AG08395 (cell line): Measurements from ENCODE around the gene BEND2.
"Not testable (repeated sequence)": the region's sequence is repeated elsewhere in the genome, so short reads cannot be mapped to it uniquely, and the experiment has no call there.

Experiments
- DNase-seq: peaks from one replicate; pipeline ENCODE4 v3.0.0; 2012; ENCODE audit warnings: mixed read lengths, low spot score

BEND2 gene

DNA sequence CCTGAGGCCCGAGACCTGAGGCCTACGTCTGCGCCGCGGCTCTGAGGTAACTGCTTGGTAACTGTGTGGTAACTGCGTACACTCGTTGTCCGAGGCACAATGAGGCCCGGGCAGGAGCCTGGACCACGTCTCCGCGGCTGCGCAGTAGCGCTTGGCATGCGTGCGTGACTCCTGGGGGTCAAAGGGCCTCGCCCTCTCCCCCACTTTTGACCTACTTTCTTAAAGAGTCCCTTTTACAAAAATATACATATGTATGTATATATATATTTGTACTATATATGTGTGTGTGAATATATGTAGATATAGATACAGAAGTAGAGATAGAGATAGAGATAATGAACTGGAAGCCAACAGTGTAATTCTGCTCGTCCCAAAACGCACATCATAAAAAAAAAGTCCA is at the start of gene BEND2:
Gene BEND2, minus strand, starts transcription at position 101 of the 400 bp plus-strand sequence. CDS start 136 bp downstream, outside the sequence.
- DNase-seq = no peak

DNA sequence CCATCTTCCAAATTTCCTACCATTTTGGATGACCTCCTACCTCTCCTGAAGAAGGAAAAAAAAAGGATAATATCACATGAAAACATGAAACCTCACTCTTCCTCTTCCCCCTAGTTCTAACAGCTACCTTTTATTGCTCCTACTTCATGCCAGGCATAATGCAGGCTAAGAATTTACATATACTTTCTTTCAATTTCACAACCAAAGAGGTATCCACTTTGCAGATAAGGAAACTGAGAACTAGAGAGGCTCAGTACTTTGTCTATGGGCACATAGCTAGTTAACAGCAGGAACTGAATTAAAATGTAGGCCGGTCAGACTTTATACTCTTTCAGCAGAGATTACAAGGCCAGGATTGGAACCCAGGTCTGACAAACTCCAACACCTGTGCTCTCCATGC is 34.4 kb upstream of the BEND2 start:
- DNase-seq = no peak

DNA sequence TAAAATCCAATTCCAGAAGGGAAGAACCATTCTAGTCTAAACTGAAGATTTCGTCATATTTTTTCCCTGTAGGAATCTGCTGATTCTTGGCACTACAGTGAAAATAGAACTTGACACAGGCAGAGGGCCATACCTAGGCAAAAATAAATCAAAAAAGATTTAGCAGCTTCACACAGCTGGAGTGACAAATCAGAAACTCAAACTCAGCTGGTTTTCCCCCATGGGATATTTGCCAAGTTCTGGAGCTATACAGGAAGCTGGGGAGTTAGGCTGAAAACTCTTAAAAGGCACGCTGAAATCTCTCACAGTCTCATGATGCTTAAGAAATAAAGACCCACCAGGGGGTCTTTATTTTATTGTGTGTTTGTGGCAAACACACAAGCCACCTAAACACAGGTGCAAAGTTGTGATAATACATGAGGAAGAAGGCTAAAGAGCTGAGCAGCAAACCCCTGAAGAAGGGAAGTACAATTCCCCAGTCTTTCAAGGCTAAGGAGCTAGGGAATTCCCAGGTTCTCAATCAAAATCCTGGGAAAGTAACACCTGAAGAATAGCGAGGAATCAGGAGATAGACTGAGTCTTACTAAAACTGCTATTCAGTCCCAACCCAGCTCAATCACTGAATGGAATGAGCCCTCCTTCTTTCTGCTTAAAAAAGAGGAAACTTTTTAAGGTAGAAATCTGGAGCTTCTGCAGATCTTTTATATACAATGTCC is 32.1 kb upstream of the BEND2 start:
- DNase-seq = no peak

DNA sequence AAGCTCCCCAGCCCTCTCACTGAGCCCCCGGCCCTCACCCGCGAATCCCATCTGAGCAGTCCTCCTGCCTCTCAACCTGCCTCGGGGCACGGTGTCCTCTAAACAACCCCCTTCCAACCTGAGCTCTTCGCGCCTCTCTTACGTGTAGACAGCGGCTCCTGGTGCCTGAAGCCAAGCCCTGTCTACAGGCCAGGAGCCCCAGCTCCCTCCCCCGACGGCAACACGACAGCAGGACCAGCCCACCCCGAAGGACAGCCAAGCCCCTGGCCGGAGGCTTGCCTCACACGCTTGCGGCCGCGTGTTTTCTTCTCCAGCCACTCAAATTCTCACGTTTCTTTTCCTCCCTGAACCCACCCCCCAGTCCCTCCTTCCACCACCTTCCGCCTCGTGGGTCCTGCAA is 9.0 kb upstream of the BEND2 start:
- not testable (repeated sequence) for DNase-seq

GRCh38 chrX:18228069-18228468 is 7.4 kb upstream of the BEND2 start:
- DNase-seq = no peak

DNA sequence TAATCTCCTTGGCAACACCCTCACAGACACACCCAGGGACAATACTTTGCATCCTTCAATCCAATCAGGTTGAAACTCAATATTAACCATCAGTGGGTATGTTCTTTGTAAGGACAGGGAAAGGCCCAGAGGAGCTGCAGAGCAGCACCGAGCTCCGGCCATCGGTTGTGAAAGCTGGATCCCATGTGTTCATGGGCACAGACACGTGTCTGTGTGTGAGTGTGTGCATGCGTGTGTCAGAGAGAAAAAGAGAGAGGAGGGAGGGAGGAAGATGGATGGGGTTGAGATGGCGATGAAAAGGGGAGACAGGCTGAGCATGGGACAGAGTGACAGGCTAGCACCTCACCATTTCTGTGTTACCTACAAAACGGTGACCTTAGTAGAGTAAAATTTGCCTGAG is 6.8 kb upstream of the BEND2 start:
- no peak for DNase-seq

- DNase-seq = no peak
Observed at GRCh38 chrX:18210470-18210869, 10.2 kb downstream of the BEND2 start.

DNA sequence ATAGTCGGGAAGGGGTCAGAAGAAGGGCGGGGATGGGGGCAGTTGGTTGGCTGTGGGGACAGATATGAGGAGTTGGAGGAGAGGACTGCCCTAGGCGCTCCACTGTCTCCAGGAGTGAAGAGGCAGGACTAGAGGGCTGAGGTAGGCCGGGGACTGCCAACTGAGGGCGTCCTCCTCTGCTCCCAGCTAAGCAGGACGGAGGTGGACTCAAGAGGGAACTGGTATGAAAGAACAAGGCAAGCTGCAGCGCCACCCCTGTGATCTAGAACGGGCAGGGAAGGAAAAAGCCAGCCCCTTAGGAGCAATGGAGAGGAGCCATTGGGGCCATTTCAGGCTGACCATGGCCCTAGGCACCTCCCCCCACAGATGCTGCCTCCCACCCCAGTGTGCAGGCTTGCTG is 14.0 kb downstream of the BEND2 start:
- DNase-seq = no peak

DNA sequence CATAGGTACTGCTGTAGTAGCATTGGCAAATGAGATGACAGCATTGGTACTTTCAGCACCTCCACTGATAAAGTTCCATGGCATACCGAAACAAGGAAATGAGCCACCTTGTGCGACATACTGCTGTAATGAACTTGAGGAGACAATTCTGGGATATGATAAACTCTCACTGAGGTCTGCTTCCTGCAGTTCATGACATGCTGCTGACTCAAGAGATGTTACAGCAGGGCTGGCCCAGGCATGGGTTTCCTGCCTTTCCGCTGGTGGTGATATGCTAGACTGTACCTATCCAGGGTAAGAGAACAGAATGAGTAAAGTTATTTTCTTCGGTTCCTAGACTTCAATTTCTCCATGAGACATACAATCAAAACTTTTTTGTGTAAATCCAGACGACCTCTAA is 17.1 kb downstream of the BEND2 start:
- DNase-seq = no peak

- no peak for DNase-seq
Observed at GRCh38 chrX:18194688-18195087, 26.0 kb downstream of the BEND2 start.

- DNase-seq = no peak
Observed at GRCh38 chrX:18179446-18179845, 41.2 kb downstream of the BEND2 start.

DNA sequence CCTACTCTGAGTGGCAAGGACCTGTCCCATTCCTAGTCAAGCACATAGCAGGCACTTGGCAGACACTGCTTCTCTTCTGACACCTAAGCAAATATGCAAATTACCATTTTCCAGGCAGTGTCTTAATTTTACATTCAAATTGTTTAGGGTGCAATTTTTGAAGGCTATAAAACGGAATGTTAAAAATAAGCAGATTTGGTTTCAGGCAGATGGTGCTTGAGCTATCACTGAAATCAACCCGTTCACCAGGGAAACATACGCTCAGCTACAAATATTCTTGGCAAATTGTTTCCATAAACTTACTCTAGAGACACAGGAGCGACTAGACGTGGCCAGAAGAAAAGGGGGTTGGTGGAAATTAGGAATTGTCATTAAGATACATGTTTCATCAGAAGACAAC is 45.7 kb downstream of the BEND2 start:
- no peak for DNase-seq

GRCh38 chrX:18174209-18174608 is 46.5 kb downstream of the BEND2 start:
- DNase-seq = no peak

- no peak for DNase-seq
Observed at GRCh38 chrX:18173494-18174180, 47.0 kb downstream of the BEND2 start.

- no peak for DNase-seq
Observed at GRCh38 chrX:18172970-18173369, 47.7 kb downstream of the BEND2 start.

DNA sequence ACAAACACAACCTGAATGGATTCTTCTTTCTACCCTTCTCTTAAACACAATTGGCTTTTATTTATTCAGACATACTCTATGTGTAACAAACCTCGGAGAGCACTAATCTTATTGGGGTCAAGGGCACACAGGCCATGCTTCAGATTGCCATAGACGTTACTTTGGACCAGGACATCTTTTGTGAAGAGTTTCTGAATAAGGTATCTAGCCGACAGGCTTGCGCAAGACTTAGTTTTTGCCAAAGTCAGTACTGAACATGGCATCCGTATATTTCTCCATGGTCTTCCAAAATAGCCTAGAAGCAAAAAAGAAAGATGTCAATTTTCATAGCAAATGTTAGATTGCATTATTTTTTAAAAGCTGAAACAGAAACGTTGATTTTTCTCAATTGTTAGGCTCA is 49.8 kb downstream of the BEND2 start:
- no peak for DNase-seq

DNA sequence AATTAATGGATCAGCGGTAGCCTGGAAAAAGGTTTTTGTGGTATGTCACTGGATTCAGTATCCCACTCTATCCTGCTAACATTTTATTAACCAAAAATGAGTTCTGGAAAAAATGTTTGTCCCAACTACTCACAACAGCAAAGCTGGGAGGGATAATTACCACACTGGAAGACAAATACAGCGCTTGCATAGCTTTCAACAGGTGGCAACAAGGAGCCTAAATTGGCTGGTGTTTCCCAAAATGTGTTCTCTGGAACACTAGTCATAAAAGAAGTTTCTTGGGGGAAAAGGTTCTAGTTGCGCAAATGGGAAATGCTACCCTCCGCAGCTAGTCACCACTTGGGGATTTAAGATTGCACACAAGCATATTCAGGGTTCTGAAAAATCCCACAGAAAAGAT is 54.6 kb downstream of the BEND2 start:
- DNase-seq = no peak

DNA sequence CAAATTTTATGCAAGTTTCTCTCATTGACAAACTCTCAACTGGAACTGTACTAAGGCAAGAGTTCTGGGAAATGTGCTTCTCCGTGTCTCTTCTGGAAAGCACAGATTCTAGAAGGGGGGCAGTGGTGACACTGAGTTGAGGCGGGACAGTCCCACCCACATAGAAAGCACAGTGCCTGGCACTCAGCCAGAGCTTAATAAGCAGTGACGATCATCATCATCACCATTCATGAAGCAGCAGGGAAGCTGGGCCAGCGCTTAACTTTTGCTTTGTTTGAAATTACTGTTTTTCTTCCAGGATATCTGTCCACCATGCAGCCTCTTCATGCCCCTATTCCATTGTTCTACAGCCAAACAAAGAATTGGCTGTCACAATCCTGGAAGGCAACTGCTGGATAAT is 60.3 kb downstream of the BEND2 start:
- no peak for DNase-seq

DNA sequence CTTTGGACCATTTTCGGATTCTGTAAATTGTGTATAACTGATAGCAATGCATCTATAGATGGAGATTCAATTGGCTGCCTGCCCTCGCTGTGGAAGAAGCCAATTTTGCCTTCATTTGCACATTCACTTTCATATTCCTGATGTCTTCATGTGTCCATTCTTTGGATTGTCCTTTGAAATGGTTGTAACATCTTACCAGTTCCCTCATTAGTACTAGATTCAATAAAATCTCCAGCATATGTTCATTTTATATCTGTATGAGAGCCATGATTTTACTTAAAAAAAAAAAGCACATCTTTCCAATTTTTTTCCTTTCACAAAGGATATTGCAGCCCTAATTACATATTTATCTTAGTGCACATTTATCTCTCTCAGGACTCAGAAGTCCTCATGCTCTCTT is 61.7 kb downstream of the BEND2 start:
- no peak for DNase-seq

- DNase-seq = no peak
Observed at GRCh38 chrX:18151649-18152048, 69.0 kb downstream of the BEND2 start.

DNA sequence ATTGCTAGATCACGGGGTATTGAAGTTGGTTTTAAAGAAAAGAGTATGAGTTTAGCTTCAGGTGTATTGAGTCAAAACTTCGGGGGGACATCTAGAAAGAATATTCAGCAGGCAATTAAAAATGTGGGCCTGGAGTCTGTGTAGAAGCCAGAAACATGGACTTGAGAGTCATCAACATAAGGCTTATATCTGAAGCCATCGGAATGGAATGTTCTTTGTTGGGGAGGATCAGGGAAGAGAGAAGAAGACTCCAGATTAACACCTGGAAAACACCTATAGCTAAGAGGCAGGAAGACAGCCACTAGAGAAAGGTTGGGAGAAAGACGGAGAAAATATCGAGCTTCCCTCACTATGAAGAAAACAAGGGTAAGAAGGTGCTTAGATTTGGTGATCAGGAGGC is 69.5 kb downstream of the BEND2 start:
- DNase-seq = no peak

- no peak for DNase-seq
Observed at GRCh38 chrX:18149454-18149853, 71.2 kb downstream of the BEND2 start.

DNA sequence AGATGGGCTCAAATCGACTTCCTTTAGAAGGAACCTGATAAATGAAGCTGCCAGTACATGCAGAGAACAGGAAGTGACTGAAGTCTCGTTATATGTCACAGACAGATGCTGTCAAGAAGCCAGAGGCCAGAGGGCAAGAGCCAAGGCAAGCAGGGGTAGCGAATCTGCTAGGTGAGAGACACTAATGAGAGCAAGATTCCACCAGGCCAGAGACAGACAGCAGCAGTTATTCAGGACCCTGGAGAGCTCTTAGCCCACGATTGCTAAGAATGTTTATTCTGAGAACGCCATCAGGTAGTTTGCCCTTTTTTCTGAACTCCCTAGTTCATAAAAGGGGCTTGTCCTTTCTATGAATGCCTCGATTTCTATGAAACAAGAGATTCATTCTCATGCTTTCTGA is 73.7 kb downstream of the BEND2 start:
- DNase-seq = peak; percentile 8

GRCh38 chrX:18146009-18146408 is 74.7 kb downstream of the BEND2 start:
- no peak for DNase-seq
